Aorta (tissue), 4 donors: Measurements from ENCODE around the gene GTF2F2. TPM values are rescaled to one million over a fixed set of nuclear protein-coding genes. Genes with fewer than 3 reads are reported as not detected.

ENCODE experiments used
- polyA plus RNA-seq, 2 donors: library from polyadenylated mRNA; stranded (reverse); fragments of 200-250 nt; gene quantifications; one replicate each; pipeline ENCODE4 v1.2.3, GENCODE V29; 2013
- total RNA-seq, 2 donors: library from RNA; stranded (reverse); fragmentation: NEBNext Ultra II Directional; extraction: Animal tissue kit (Norgen Biotek cat#: 25700); gene quantifications; one replicate each; pipeline ENCODE4 v1.2.1, GENCODE V29; 2021
- donor health status: healthy with polysubstance abuse.
- donor health status: Bipolar disorder and iron deficiency.
- donor health status: DM: no; HTN: no; CAD: no.
- donor health status: DM: yes; HTN: yes; CAD: no.

GTF2F2 gene
- total and polyA plus RNA-seq, 4 donors, result 10.5 to 16.5 (median 12.4) TPM

Other genes starting within 250 kb of the GTF2F2 start
- 1 to 10 TPM; 4.4 to 4.6 TPM for gene NUFIP1, start 131.0 kb upstream of the GTF2F2 start, total RNA-seq
- gene NUFIP1, start 131.0 kb upstream of the GTF2F2 start, polyA plus RNA-seq, result 1 to 10 TPM; 1.9 to 2.6 TPM
- gene GPALPP1, start 131.0 kb upstream of the GTF2F2 start, total RNA-seq, result 10 to 100 TPM; 23.8 to 28.5 TPM
- gene GPALPP1, start 131.0 kb upstream of the GTF2F2 start, polyA plus RNA-seq, result 10 to 100 TPM in 1 of 2 donors, 1 to 10 TPM in 1; 4.8 to 12.6 TPM
- under 1 TPM in 1 of 2 donors, not detected in 1; 0.60 TPM for gene KCTD4, start 80.5 kb downstream of the GTF2F2 start, total RNA-seq
- under 1 TPM; 0.25 to 0.26 TPM for gene KCTD4, start 80.5 kb downstream of the GTF2F2 start, polyA plus RNA-seq
- gene TPT1, start 220.7 kb downstream of the GTF2F2 start, total RNA-seq, result 1,000 to 10,000 TPM; 3,196 to 4,441 TPM
- gene TPT1, start 220.7 kb downstream of the GTF2F2 start, polyA plus RNA-seq, result over 10,000 TPM in 1 of 2 donors, 1,000 to 10,000 TPM in 1; 5,995 to 18,191 TPM